Transverse colon (tissue), 4 donors: Measurements from ENCODE around the gene KCTD2. TPM values are rescaled to one million over a fixed set of nuclear protein-coding genes. Genes with fewer than 3 reads are reported as not detected.

Source experiments
- DNase-seq: peaks from one replicate; pipeline ENCODE4 v3.0.0-alpha.2; 2019
- H3K27ac ChIP-seq, 4 donors: fragments of 200-600 bp; sonication (generic); 2 replicates each; pipeline ENCODE4 v1.5.1; 2016 to 2018; ENCODE audit warnings: inconsistent platforms in 4 of 4
- H3K27me3 ChIP-seq: fragments of 200-600 bp; sonication (generic); 2 replicates; pipeline ENCODE4 v1.5.1; 2017; ENCODE audit warnings: inconsistent platforms
- H3K36me3 ChIP-seq, 4 donors: fragments of 200-600 bp; sonication (generic); 2 replicates each; pipeline ENCODE4 v1.5.1; 2017 to 2019; ENCODE audit warnings: inconsistent platforms in 4 of 4
- H3K4me1 ChIP-seq, 4 donors: fragments of 200-600 bp; sonication (generic); 2 replicates each; pipeline ENCODE4 v1.5.1; 2017 to 2020; ENCODE audit warnings: inconsistent platforms in 4 of 4
- H3K4me3 ChIP-seq, 4 donors: fragments of 200-600 bp; sonication (generic); 1 replicate in 1 of 4; 2 replicates in 3 of 4; pipeline versions ENCODE4 v1.5.1 to v1.6.1; 2017 to 2019; ENCODE audit warnings: inconsistent platforms in 4 of 4
- H3K9me3 ChIP-seq, 2 donors: fragments of 200-600 bp; sonication (generic); 2 replicates each; pipeline ENCODE4 v1.5.1; 2017 to 2019; ENCODE audit warnings: inconsistent platforms in 2 of 2
- EP300 ChIP-seq: sonication (generic); formaldehyde crosslinking; IDR thresholded peaks from one replicate; pipeline ENCODE4 v1.6.1; 2017; ENCODE audit warnings: antibody characterized with exemption, low read depth
- POLR2A ChIP-seq: fragments of 450-650 bp; IDR thresholded peaks from one replicate; pipeline ENCODE4 v1.6.1; 2016; ENCODE audit warnings: antibody characterized with exemption, mild to moderate bottlenecking, moderate library complexity
- POLR2AphosphoS5 ChIP-seq, 3 donors: sonication (generic); formaldehyde crosslinking; IDR thresholded peaks; one replicate each; pipeline ENCODE4 v1.6.1; 2016; ENCODE audit warnings: antibody characterized with exemption in 3 of 3
- WGBS, 2 donors: methylation state at CpG; one replicate each; pipeline ENCODE4 v1.1.5; 2018; ENCODE audit warnings: low coverage in 1 of 2; 5-methylcytosine and 5-hydroxymethylcytosine counted together
- in situ Hi-C, 4 donors: fragments of 200-750 bp; cut with MboI; loops; one replicate each; pipeline versions ENCODE4 v1.15.0 to v1.15.1; 2017; ENCODE audit warnings: low sequenced_read_pairs in 3 of 4, low pct_ligation_motif_present in 1 of 4, low pct_unique_long_range_greater_than_20kb in 1 of 4
- intact Hi-C: fragments of 100-400 bp; cut with DNase I; formaldehyde crosslinking; loops from one replicate; pipeline ENCODE4 v1.15.1; 2023; ENCODE audit warnings: low total_unique reads
- total RNA-seq, 4 donors: library from RNA; depleted of rRNA; stranded (reverse); fragments of >200 nt; gene quantifications; one replicate each; pipeline ENCODE4 v1.1.0, GENCODE V29; 2016
- TF ChIP-seq, protein P1 (sequence below), 5 experiments: fragments of 200-600 bp in 3 of 5; fragments of 450-650 bp in 2 of 5; sonication (generic) in 3 of 5; IDR thresholded peaks; 1 replicate in 2 of 5; 2 replicates in 3 of 5; pipeline ENCODE4 v1.5.1; 2016 to 2017; ENCODE audit warnings: antibody characterized with exemption in 5 of 5, inconsistent platforms in 3 of 5, mild to moderate bottlenecking in 2 of 5, moderate library complexity in 1 of 5

KCTD2 gene
- total RNA-seq, 4 donors from 2014 or later: 14.5 to 24.7 (median 19.7) TPM

DNA sequence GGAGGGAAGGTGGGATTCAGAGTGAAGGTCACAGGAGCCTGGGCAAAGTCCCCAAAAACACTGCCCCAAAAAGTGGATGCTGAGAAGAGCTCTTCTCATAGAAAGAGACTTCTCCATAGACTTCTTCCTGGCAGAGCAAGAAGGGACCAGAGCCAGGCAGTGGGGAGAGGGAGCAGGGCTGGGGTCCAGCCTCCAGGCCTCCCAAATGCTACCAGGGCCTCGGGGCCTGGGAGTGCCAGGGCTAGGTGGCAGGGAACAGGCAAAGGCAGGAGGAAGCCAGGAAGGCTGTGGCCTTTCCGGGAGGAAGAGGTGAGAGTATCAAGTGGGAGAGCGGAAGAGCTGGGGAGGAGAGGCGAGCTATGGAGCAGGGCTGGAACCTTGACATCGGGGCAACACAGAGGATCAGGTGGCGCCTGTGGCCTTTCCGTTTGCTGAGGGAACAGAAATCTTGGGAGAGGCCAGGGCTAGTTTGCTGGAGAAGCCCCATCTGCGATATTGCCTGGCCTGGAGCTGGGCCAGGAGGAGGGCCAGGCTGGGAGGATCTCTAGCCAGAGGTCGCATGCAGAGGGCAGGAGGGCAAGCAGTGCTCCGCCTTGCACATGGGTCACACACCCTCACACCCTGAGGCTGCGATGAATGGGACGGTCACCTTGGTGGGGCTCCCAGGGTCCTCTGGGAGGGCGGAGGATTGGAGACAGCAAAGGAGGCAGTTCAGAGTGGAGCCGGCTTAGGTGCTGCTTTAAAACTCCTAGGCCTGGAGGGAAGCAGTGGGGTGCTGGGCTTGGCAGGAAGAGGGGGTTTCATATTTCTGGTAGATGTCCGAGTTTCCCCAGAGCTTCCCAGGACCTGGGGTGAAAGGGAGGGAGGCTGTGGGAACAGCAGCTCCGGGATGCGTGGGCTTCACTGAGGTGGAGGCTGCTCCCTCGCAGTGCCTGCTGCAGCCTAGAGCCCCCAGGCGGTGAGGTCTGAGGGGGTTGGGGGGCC is 44.1 kb downstream of the KCTD2 start:
- peaks cover 49 to 92% (median 75%) of the 10 kb centered on the region in 4 donors for H3K4me1 ChIP-seq
- no peaks in the 10 kb centered on the region for H3K36me3 ChIP-seq
- in situ Hi-C loops (no loop called here), intact Hi-C loops (no loop called here)
- no peaks in the 10 kb centered on the region for H3K27me3 ChIP-seq
- DNase-seq: peak; percentile 75
- no peaks in the 10 kb centered on the region for H3K9me3 ChIP-seq
- H3K4me3 ChIP-seq: peak overlapping the region in 1 of 4 donors; percentile 9
- 45 to 56% methylated on average over 6 to 19 of the region's 19 CpGs for WGBS, 2 donors
- peak overlapping the region; percentile 90 to 97 (median 96) for H3K27ac ChIP-seq
- TF ChIP-seq EP300 (no peak), POLR2AphosphoS5 (IDR thresholded peaks at IDR 0.05) (peak in 2 of 3 donors; percentile 42 to 55), POLR2A (peak; percentile 38)
- TF ChIP-seq, protein P1, sequence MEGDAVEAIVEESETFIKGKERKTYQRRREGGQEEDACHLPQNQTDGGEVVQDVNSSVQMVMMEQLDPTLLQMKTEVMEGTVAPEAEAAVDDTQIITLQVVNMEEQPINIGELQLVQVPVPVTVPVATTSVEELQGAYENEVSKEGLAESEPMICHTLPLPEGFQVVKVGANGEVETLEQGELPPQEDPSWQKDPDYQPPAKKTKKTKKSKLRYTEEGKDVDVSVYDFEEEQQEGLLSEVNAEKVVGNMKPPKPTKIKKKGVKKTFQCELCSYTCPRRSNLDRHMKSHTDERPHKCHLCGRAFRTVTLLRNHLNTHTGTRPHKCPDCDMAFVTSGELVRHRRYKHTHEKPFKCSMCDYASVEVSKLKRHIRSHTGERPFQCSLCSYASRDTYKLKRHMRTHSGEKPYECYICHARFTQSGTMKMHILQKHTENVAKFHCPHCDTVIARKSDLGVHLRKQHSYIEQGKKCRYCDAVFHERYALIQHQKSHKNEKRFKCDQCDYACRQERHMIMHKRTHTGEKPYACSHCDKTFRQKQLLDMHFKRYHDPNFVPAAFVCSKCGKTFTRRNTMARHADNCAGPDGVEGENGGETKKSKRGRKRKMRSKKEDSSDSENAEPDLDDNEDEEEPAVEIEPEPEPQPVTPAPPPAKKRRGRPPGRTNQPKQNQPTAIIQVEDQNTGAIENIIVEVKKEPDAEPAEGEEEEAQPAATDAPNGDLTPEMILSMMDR (IDR thresholded peaks at IDR 0.05): no peak

DNA sequence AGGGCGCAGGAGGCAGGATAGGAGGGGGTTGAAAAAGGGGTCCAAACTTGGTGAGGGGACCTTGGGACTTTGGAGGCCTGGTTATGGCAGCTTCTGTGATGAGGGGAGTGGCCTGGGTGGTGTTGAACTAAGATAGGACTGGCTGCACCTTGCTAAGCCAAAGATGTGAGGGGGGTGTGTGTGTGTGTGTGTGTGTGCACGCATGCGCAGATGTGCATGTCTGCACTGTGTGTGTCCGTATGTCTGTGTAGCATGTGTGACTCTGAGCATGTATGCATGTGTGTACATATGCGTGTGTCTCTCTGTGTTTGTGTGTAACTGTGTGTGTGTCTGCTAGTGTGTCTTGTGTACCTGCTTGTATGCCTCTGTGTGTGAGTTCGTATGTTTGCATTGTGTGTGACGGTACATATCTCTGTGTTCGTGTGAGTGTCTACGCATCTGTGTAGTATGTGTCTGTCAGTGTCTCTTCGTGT is 44.9 kb downstream of the KCTD2 start:
- Histone ChIP-seq H3K27me3 (no peaks in the 10 kb centered on the region), H3K27ac (peak overlapping the region; percentile 90 to 97 (median 96)), H3K36me3 (no peaks in the 10 kb centered on the region), H3K4me3 (peak overlapping the region in 1 of 4 donors; percentile 9), H3K9me3 (no peaks in the 10 kb centered on the region), H3K4me1 (peaks cover 49 to 90% (median 76%) of the 10 kb centered on the region in 4 donors)
- DNase-seq: peak; percentile 78
- 60 to 83% methylated on average over 1 to 10 of the region's 10 CpGs for WGBS, 2 donors
- TF ChIP-seq, protein P1 (IDR thresholded peaks at IDR 0.05): peak in 1 of 5 experiments; percentile 8
- no peak for TF ChIP-seq POLR2A
- no peak for TF ChIP-seq EP300
- TF ChIP-seq POLR2AphosphoS5 (IDR thresholded peaks at IDR 0.05): peak in 1 of 3 donors; percentile 51
- intact Hi-C loops (no loop called here), in situ Hi-C loops (no loop called here)

DNA sequence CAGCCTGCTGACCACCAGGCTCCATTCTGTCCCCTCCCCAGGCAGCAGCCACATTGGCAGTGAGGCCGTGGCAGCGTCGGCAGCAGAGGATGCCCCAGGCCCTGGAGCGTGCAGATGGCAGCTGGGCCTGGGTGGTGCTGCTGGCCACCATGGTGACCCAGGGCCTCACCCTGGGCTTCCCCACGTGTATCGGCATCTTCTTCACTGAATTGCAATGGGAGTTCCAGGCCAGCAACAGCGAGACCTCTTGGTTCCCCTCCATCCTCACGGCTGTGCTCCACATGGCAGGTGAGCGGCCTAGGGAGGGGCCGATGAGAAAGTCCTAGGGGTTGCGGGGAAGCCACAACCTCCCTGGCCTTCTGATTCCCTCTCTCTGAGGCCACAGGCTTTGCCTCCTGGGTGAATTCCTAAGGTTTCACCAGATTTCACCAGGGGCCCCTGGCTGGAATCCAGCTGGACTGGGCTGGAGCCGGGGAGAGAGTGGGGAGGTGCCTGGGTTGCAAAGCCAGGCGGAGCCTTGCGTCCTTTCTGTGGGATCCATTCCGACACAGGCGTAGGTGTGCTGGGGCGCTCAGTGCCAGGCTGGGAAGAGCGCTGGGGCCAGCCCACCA is 46.6 kb downstream of the KCTD2 start:
- Histone ChIP-seq H3K4me3 (no peak overlapping the region), H3K9me3 (no peaks in the 10 kb centered on the region), H3K27ac (peak overlapping the region; percentile 90 to 97 (median 96)), H3K4me1 (peaks cover 37 to 76% (median 61%) of the 10 kb centered on the region in 4 donors), H3K27me3 (no peaks in the 10 kb centered on the region), H3K36me3 (no peaks in the 10 kb centered on the region)
- DNase-seq: no peak
- WGBS, 2 donors: 83 to 97% methylated on average over 1 to 13 of the region's 18 CpGs
- intact Hi-C loops (no loop called here), in situ Hi-C loops (no loop called here)
- TF ChIP-seq EP300 (no peak), POLR2A (no peak), POLR2AphosphoS5 (IDR thresholded peaks at IDR 0.05) (no peak)
- TF ChIP-seq, protein P1 (IDR thresholded peaks at IDR 0.05): no peak

DNA sequence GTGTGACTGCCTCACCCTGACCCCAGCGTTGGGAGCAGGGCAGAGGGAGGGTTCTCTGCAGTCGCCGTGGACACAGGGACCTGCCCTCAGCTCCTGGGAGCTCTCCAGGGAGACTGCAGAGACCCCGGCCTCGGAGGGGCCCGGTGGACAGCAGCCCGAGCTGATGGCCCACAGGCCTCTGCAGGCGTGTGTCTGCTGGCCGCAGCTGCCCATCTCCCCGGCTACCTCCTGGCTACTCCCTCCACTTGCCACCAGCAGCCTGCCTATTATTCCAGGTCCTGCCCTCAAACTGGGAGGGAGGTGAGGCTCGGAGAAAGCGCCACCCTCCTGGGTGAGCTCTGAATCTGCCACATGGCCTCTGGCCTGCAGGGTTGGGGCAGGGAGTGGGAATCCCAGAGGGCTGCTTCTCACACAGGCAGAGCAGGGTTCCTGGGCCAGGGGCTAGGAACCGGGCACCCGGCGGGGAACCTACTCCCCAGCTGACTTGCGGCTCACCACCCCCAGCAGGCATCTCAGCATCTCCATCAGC is 47.9 kb downstream of the KCTD2 start:
- Histone ChIP-seq H3K4me1 (peaks cover 26 to 63% (median 53%) of the 10 kb centered on the region in 4 donors), H3K4me3 (no peak overlapping the region), H3K36me3 (peaks cover 0 to 3% (median 1%) of the 10 kb centered on the region in 4 donors), H3K9me3 (no peaks in the 10 kb centered on the region), H3K27ac (peak overlapping the region; percentile 85 to 97 (median 93)), H3K27me3 (no peaks in the 10 kb centered on the region)
- TF ChIP-seq EP300 (no peak), POLR2A (peak; percentile 39)
- 57 to 100% methylated on average over 1 to 12 of the region's 16 CpGs for WGBS, 2 donors
- intact Hi-C loops (no loop called here), in situ Hi-C loops (no loop called here)
- DNase-seq: no peak
